ENCODE data around the gene FAM177B.

The FAM177B gene

GRCh38 chr1:222769181-222769580, 32.2 kb downstream of the FAM177B start:
- H3K9ac ChIP-seq (ENCODE audit: low read length): no peak overlapping the region
- no peaks in the 10 kb centered on the region for H3K27me3 ChIP-seq (replicated peaks; ENCODE audit: control insufficient read depth, insufficient read depth, low read length)
- no peaks in the 10 kb centered on the region for H3K36me3 ChIP-seq (ENCODE audit: control insufficient read depth, insufficient read depth, low read length, severe bottlenecking)
- peaks cover 7% of the 10 kb centered on the region for H3K9me3 ChIP-seq (ENCODE audit: control insufficient read depth, low read length)
- H3K4me1 ChIP-seq (ENCODE audit: control insufficient read depth, insufficient read depth, low read length): peaks cover 3% of the 10 kb centered on the region
- no peak overlapping the region for H3K4me3 ChIP-seq (ENCODE audit: low read length)
- DNase-seq (ENCODE audit: low read depth): no peak

GRCh38 chr1:222769971-222770620, 33.1 kb downstream of the FAM177B start:
- Histone ChIP-seq H3K9me3 (ENCODE audit: control insufficient read depth, low read length) (peaks cover 7% of the 10 kb centered on the region), H3K36me3 (ENCODE audit: control insufficient read depth, insufficient read depth, low read length, severe bottlenecking) (no peaks in the 10 kb centered on the region), H3K9ac (ENCODE audit: low read length) (no peak overlapping the region), H3K4me3 (ENCODE audit: low read length) (no peak overlapping the region), H3K27me3 (replicated peaks; ENCODE audit: control insufficient read depth, insufficient read depth, low read length) (no peaks in the 10 kb centered on the region), H3K4me1 (ENCODE audit: control insufficient read depth, insufficient read depth, low read length) (peaks cover 3% of the 10 kb centered on the region)
- DNase-seq (ENCODE audit: low read depth): no peak

DNA sequence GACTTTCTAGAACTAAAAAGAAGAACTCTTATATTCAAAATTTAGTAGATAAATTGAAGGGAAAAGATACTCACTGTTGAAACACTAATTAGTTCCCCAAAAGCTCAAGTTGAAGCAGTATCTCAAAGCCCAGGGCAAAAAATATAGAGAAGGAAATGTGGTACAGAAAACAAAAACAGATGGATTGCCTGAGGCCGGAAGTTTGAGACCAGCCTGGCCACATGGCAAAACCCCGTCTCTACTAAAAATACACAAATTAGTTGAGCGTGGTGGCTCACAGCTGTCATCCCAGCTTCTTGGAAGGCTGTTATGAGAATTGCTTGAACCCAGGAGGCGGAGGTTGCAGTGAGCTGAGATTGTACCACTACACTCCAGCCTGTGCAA, 36.0 kb downstream of the FAM177B start:
- no peaks in the 10 kb centered on the region for H3K36me3 ChIP-seq (ENCODE audit: control insufficient read depth, insufficient read depth, low read length, severe bottlenecking)
- DNase-seq (ENCODE audit: low read depth): peak; percentile 31
- no peak overlapping the region for H3K9ac ChIP-seq (ENCODE audit: low read length)
- H3K4me1 ChIP-seq (ENCODE audit: control insufficient read depth, insufficient read depth, low read length): peaks cover 8% of the 10 kb centered on the region
- H3K9me3 ChIP-seq (ENCODE audit: control insufficient read depth, low read length): peaks cover 7% of the 10 kb centered on the region
- H3K27me3 ChIP-seq (replicated peaks; ENCODE audit: control insufficient read depth, insufficient read depth, low read length): no peaks in the 10 kb centered on the region
- H3K4me3 ChIP-seq (ENCODE audit: low read length): no peak overlapping the region

DNA sequence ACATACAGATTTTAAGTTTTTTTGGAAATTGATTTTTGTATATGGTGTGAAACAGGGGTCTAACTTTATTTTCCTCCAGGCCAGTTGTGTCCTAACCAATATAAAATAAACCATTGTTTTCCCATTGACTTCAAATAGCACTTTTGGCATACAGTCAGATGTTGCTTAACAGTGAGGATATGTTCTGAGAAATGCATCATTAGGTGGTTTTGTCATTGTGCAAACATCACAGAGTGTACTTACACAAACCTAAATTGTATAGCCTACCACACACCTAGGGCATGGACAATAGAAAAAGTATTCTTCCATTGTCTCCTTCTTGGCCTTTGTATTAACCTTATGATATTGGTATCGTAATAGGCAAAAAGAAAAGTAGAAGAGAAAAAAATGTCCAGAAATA, 40.5 kb downstream of the FAM177B start:
- peak; percentile 81 for DNase-seq (ENCODE audit: low read depth)
- H3K9me3 ChIP-seq (ENCODE audit: control insufficient read depth, low read length): peaks cover 6% of the 10 kb centered on the region
- no peak overlapping the region for H3K4me3 ChIP-seq (ENCODE audit: low read length)
- peaks cover 5% of the 10 kb centered on the region for H3K4me1 ChIP-seq (ENCODE audit: control insufficient read depth, insufficient read depth, low read length)
- H3K9ac ChIP-seq (ENCODE audit: low read length): no peak overlapping the region
- H3K27me3 ChIP-seq (replicated peaks; ENCODE audit: control insufficient read depth, insufficient read depth, low read length): no peaks in the 10 kb centered on the region
- no peaks in the 10 kb centered on the region for H3K36me3 ChIP-seq (ENCODE audit: control insufficient read depth, insufficient read depth, low read length, severe bottlenecking)

- no peak overlapping the region for H3K4me3 ChIP-seq (ENCODE audit: low read length)
- no peaks in the 10 kb centered on the region for H3K36me3 ChIP-seq (ENCODE audit: control insufficient read depth, insufficient read depth, low read length, severe bottlenecking)
- no peaks in the 10 kb centered on the region for H3K27me3 ChIP-seq (replicated peaks; ENCODE audit: control insufficient read depth, insufficient read depth, low read length)
- H3K9me3 ChIP-seq (ENCODE audit: control insufficient read depth, low read length): peaks cover 6% of the 10 kb centered on the region
- peaks cover 5% of the 10 kb centered on the region for H3K4me1 ChIP-seq (ENCODE audit: control insufficient read depth, insufficient read depth, low read length)
- peak; percentile 42 for DNase-seq (ENCODE audit: low read depth)
- no peak overlapping the region for H3K9ac ChIP-seq (ENCODE audit: low read length)
Observed at GRCh38 chr1:222777977-222778376, 41.0 kb downstream of the FAM177B start.

- no peak overlapping the region for H3K4me3 ChIP-seq (ENCODE audit: low read length)
- peaks cover 6% of the 10 kb centered on the region for H3K9me3 ChIP-seq (ENCODE audit: control insufficient read depth, low read length)
- no peaks in the 10 kb centered on the region for H3K27me3 ChIP-seq (replicated peaks; ENCODE audit: control insufficient read depth, insufficient read depth, low read length)
- no peaks in the 10 kb centered on the region for H3K36me3 ChIP-seq (ENCODE audit: control insufficient read depth, insufficient read depth, low read length, severe bottlenecking)
- H3K4me1 ChIP-seq (ENCODE audit: control insufficient read depth, insufficient read depth, low read length): peaks cover 5% of the 10 kb centered on the region
- no peak for DNase-seq (ENCODE audit: low read depth)
- H3K9ac ChIP-seq (ENCODE audit: low read length): no peak overlapping the region
Observed at GRCh38 chr1:222781251-222781650, 44.2 kb downstream of the FAM177B start.

DNA sequence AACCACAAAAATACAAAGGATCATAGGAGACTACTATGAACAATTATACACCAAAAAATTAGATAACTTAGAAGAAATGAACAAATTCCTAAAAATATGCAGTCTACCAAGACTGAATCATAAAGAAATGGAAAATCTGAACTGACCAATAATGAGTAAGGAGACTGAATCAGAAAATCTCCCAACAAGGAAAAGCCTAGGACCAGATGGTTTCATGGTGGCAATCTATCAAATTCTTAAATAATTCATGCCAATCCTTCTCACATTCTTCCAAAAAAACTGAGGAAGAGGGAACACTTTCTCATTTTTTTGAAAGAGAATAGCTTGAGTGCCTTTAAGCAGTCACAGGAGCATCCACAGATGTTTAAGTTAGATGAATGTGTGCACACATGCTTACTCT, 46.0 kb downstream of the FAM177B start:
- Histone ChIP-seq H3K27me3 (replicated peaks; ENCODE audit: control insufficient read depth, insufficient read depth, low read length) (no peaks in the 10 kb centered on the region), H3K4me3 (ENCODE audit: low read length) (no peak overlapping the region), H3K4me1 (ENCODE audit: control insufficient read depth, insufficient read depth, low read length) (peaks cover 5% of the 10 kb centered on the region), H3K9ac (ENCODE audit: low read length) (no peak overlapping the region), H3K36me3 (ENCODE audit: control insufficient read depth, insufficient read depth, low read length, severe bottlenecking) (no peaks in the 10 kb centered on the region), H3K9me3 (ENCODE audit: control insufficient read depth, low read length) (peaks cover 6% of the 10 kb centered on the region)
- DNase-seq (ENCODE audit: low read depth): no peak

- no peaks in the 10 kb centered on the region for H3K27me3 ChIP-seq (replicated peaks; ENCODE audit: control insufficient read depth, insufficient read depth, low read length)
- no peak overlapping the region for H3K4me3 ChIP-seq (ENCODE audit: low read length)
- DNase-seq (ENCODE audit: low read depth): no peak
- no peaks in the 10 kb centered on the region for H3K36me3 ChIP-seq (ENCODE audit: control insufficient read depth, insufficient read depth, low read length, severe bottlenecking)
- no peak overlapping the region for H3K9ac ChIP-seq (ENCODE audit: low read length)
- peaks cover 5% of the 10 kb centered on the region for H3K4me1 ChIP-seq (ENCODE audit: control insufficient read depth, insufficient read depth, low read length)
- H3K9me3 ChIP-seq (ENCODE audit: control insufficient read depth, low read length): peaks cover 6% of the 10 kb centered on the region
Observed at GRCh38 chr1:222784371-222784770, 47.4 kb downstream of the FAM177B start.

DNA sequence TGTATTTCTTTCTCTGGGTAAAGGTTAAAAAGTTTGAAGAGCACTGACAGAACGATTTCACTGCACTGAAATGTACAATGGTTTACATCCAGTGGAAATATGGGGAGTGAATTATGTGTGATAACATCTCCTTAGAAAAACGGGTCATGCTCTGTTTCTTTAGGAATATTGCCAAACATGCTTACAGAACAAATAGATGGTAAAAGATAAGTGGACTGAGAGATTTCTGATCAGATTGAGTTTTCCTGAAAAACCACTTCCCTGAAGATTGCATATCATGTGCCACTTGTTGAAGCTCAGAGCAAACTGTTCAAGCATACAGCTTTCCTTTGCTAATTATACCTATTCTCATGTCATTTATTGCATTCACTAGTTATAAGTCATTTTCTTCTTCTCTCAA, 47.9 kb downstream of the FAM177B start:
- peaks cover 6% of the 10 kb centered on the region for H3K9me3 ChIP-seq (ENCODE audit: control insufficient read depth, low read length)
- peak; percentile 22 for DNase-seq (ENCODE audit: low read depth)
- no peaks in the 10 kb centered on the region for H3K27me3 ChIP-seq (replicated peaks; ENCODE audit: control insufficient read depth, insufficient read depth, low read length)

DNA sequence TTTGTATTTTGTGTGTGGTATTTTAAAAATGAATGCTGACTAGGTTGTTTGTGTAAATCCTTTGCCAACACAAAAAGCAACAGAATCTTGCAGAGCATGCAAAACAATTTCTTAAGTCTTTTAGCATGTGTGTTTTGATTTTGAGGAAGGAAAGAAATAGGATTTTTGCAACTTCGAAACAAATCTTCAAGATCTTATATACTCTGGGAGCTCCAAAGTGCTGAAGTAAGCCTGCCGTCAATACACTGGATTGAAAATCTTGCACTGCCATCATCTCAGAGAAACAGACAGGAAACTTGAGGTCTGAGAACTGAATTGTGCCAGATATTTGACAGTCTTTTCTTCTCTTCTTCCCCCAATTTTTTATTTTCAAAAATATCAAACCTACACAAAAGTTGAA, 48.5 kb downstream of the FAM177B start:
- H3K36me3 ChIP-seq (ENCODE audit: control insufficient read depth, insufficient read depth, low read length, severe bottlenecking): no peaks in the 10 kb centered on the region

More for the DNA sequence above, 47.9 kb downstream of the FAM177B start:
- Histone ChIP-seq H3K36me3 (ENCODE audit: control insufficient read depth, insufficient read depth, low read length, severe bottlenecking) (no peaks in the 10 kb centered on the region), H3K4me1 (ENCODE audit: control insufficient read depth, insufficient read depth, low read length) (peaks cover 5% of the 10 kb centered on the region), H3K9ac (ENCODE audit: low read length) (no peak overlapping the region), H3K4me3 (ENCODE audit: low read length) (no peak overlapping the region)

GRCh38 chr1:222786121-222786520, 49.1 kb downstream of the FAM177B start:
- no peak overlapping the region for H3K9ac ChIP-seq (ENCODE audit: low read length)
- H3K9me3 ChIP-seq (ENCODE audit: control insufficient read depth, low read length): peaks cover 1% of the 10 kb centered on the region
- H3K36me3 ChIP-seq (ENCODE audit: control insufficient read depth, insufficient read depth, low read length, severe bottlenecking): no peaks in the 10 kb centered on the region
- H3K4me1 ChIP-seq (ENCODE audit: control insufficient read depth, insufficient read depth, low read length): peaks cover 5% of the 10 kb centered on the region
- H3K4me3 ChIP-seq (ENCODE audit: low read length): no peak overlapping the region
- DNase-seq (ENCODE audit: low read depth): no peak
- no peaks in the 10 kb centered on the region for H3K27me3 ChIP-seq (replicated peaks; ENCODE audit: control insufficient read depth, insufficient read depth, low read length)

More for the DNA sequence above, 48.5 kb downstream of the FAM177B start:
- Histone ChIP-seq H3K4me1 (ENCODE audit: control insufficient read depth, insufficient read depth, low read length) (peaks cover 5% of the 10 kb centered on the region), H3K27me3 (replicated peaks; ENCODE audit: control insufficient read depth, insufficient read depth, low read length) (no peaks in the 10 kb centered on the region), H3K9me3 (ENCODE audit: control insufficient read depth, low read length) (peaks cover 6% of the 10 kb centered on the region), H3K9ac (ENCODE audit: low read length) (no peak overlapping the region), H3K4me3 (ENCODE audit: low read length) (no peak overlapping the region)
- DNase-seq (ENCODE audit: low read depth): no peak

GRCh38 chr1:222787729-222788128, 50.7 kb downstream of the FAM177B start:
- no peak for DNase-seq (ENCODE audit: low read depth)
- Histone ChIP-seq H3K4me1 (ENCODE audit: control insufficient read depth, insufficient read depth, low read length) (peaks cover 5% of the 10 kb centered on the region), H3K4me3 (ENCODE audit: low read length) (no peak overlapping the region), H3K36me3 (ENCODE audit: control insufficient read depth, insufficient read depth, low read length, severe bottlenecking) (no peaks in the 10 kb centered on the region), H3K9ac (ENCODE audit: low read length) (no peak overlapping the region), H3K9me3 (ENCODE audit: control insufficient read depth, low read length) (no peaks in the 10 kb centered on the region), H3K27me3 (replicated peaks; ENCODE audit: control insufficient read depth, insufficient read depth, low read length) (no peaks in the 10 kb centered on the region)
